ENCODE results near the gene SLC22A17. TPM values are rescaled to one million over a fixed set of nuclear protein-coding genes. Genes with fewer than 3 reads are reported as not detected.
A peak's percentile ranks its signal among the peaks of the same experiment; 100 is the strongest.

The SLC22A17 gene
- total and polyA plus RNA-seq, 2 of the 13 experiments (the other 11 are each of a cell fraction or from before 2014, with no cell fraction given) = 0.95 to 1.1 TPM

GRCh38 chr14:23321572-23322547, 30.8 kb downstream of the SLC22A17 start (continued):
- TF ChIP-seq ARNTL (CRISPR knock-in tag; IDR thresholded peaks at IDR 0.05) (peak; percentile 45), SALL2 (CRISPR knock-in tag; IDR thresholded peaks at IDR 0.05) (no peak), MTA3 (CRISPR knock-in tag; IDR thresholded peaks at IDR 0.05) (0 out of 2 replicates have a peak, but pooled peaks have one; percentile 67), THAP9 (CRISPR knock-in tag; IDR thresholded peaks at IDR 0.05; ENCODE audit: borderline replicate concordance) (peak; percentile 73), E2F1 (CRISPR knock-in tag; IDR thresholded peaks at IDR 0.05) (peak; percentile 16), MXD3 (CRISPR knock-in tag; IDR thresholded peaks at IDR 0.05) (peak; percentile 73), NFATC3 (CRISPR knock-in tag; IDR thresholded peaks at IDR 0.05) (peak; percentile 63; the same call in 1 of the 2 replicates), ZSCAN22 (CRISPR knock-in tag; IDR thresholded peaks at IDR 0.05) (no peak), TRAFD1 (CRISPR knock-in tag; IDR thresholded peaks at IDR 0.05; ENCODE audit: borderline replicate concordance) (no peak), ZNF446 (CRISPR knock-in tag; IDR thresholded peaks at IDR 0.05) (peak; percentile 93), RAD51 (IDR thresholded peaks at IDR 0.05; ENCODE audit: borderline replicate concordance) (no peak), TEAD3 (CRISPR knock-in tag; optimal IDR thresholded peaks at IDR 0.05; ENCODE audit: borderline replicate concordance) (peak; percentile 9), ZNF652 (CRISPR knock-in tag; IDR thresholded peaks at IDR 0.05; ENCODE audit: borderline replicate concordance, low read depth) (no peak; the same call in 1 of the 2 replicates), SIX1 (CRISPR knock-in tag; IDR thresholded peaks at IDR 0.05; ENCODE audit: borderline replicate concordance) (no peak), MZF1 (CRISPR knock-in tag; IDR thresholded peaks at IDR 0.05; ENCODE audit: borderline replicate concordance) (0 out of 2 replicates have a peak, but pooled peaks have one; percentile 44), JUND (CRISPR knock-in tag; IDR thresholded peaks at IDR 0.05) (0 out of 2 replicates have a peak, but pooled peaks have one; percentile 26), ZNF138 (CRISPR knock-in tag; IDR thresholded peaks at IDR 0.05; ENCODE audit: low read depth) (peak; percentile 16; the same call in 1 of the 2 replicates), EEA1 (CRISPR knock-in tag; IDR thresholded peaks at IDR 0.05; ENCODE audit: borderline replicate concordance) (peak; percentile 20; the same call in 1 of the 2 replicates), HNRNPLL (IDR thresholded peaks at IDR 0.05; ENCODE audit: low read depth, low read length, poor library complexity, severe bottlenecking) (no peak), ZKSCAN8 (CRISPR knock-in tag; IDR thresholded peaks at IDR 0.05; ENCODE audit: borderline replicate concordance) (no peak)
